KOPT-K1 (cell line): ENCODE data around the gene XG.
"Not testable (repeated sequence)": the region's sequence is repeated elsewhere in the genome, so short reads cannot be mapped to it uniquely, and the experiment has no call there.

ENCODE experiments used
- H3K27ac ChIP-seq: fragments of 200-600 bp; sonication (generic); 2 replicates; pipeline ENCODE4 v1.5.1; 2016; ENCODE audit warnings: antibody characterized with exemption, mild to moderate bottlenecking, low read depth, low read length; ENCODE audit not compliant: poor library complexity, severe bottlenecking
- H3K36me3 ChIP-seq: fragments of 200-600 bp; sonication (generic); 2 replicates; pipeline ENCODE4 v1.5.1; 2017; ENCODE audit warnings: antibody characterized with exemption, mild to moderate bottlenecking, low read length, moderate library complexity; ENCODE audit not compliant: insufficient read depth
- H3K9me3 ChIP-seq: fragments of 200-600 bp; sonication (generic); 2 replicates; pipeline ENCODE4 v1.5.1; 2017; ENCODE audit warnings: antibody characterized with exemption, low read length, mild to moderate bottlenecking; ENCODE audit not compliant: insufficient read depth, poor library complexity, severe bottlenecking

Gene XG

GRCh38 chrX:2804858-2805257, 53.0 kb downstream of the XG start:
- H3K36me3 ChIP-seq, H3K9me3 ChIP-seq, H3K27ac ChIP-seq: not testable (repeated sequence)

GRCh38 chrX:2811271-2811670, 59.4 kb downstream of the XG start:
- no peak overlapping the region for H3K27ac ChIP-seq
- no peaks in the 10 kb centered on the region for H3K9me3 ChIP-seq

GRCh38 chrX:2812161-2812907, 60.5 kb downstream of the XG start:
- peak overlapping the region; percentile 64 for H3K27ac ChIP-seq
- H3K36me3 ChIP-seq, H3K9me3 ChIP-seq: not testable (repeated sequence)

More at GRCh38 chrX:2811271-2811670, 59.4 kb downstream of the XG start:
- H3K36me3 ChIP-seq: no peaks in the 10 kb centered on the region

GRCh38 chrX:2817036-2817435, 65.2 kb downstream of the XG start:
- Histone ChIP-seq H3K9me3 (no peaks in the 10 kb centered on the region), H3K27ac (peak overlapping the region; percentile 20)

GRCh38 chrX:2819345-2820135, 67.7 kb downstream of the XG start:
- Histone ChIP-seq H3K36me3 (no peaks in the 10 kb centered on the region), H3K9me3 (no peaks in the 10 kb centered on the region), H3K27ac (peak overlapping the region; percentile 65)

More at GRCh38 chrX:2817036-2817435, 65.2 kb downstream of the XG start:
- H3K36me3 ChIP-seq: no peaks in the 10 kb centered on the region

GRCh38 chrX:2820136-2820771, 68.4 kb downstream of the XG start:
- Histone ChIP-seq H3K27ac (peak overlapping the region; percentile 65), H3K36me3 (no peaks in the 10 kb centered on the region), H3K9me3 (no peaks in the 10 kb centered on the region)

GRCh38 chrX:2823795-2824386, 72.1 kb downstream of the XG start:
- H3K9me3 ChIP-seq: no peaks in the 10 kb centered on the region
- no peak overlapping the region for H3K27ac ChIP-seq
- H3K36me3 ChIP-seq: no peaks in the 10 kb centered on the region

- H3K9me3 ChIP-seq: no peaks in the 10 kb centered on the region
- H3K27ac ChIP-seq: no peak overlapping the region
- H3K36me3 ChIP-seq: no peaks in the 10 kb centered on the region
Measured at GRCh38 chrX:2824886-2825285, 73.0 kb downstream of the XG start.

- Histone ChIP-seq H3K36me3 (no peaks in the 10 kb centered on the region), H3K27ac (no peak within 1 kb of the TSS)
Measured at GRCh38 chrX:2828344-2828958, 76.6 kb downstream of the XG start, which contains the start of gene GYG2. GYG2 (plus strand) TSS chrX:2828930; CDS start chrX:2830189, 1,259 bp downstream.

GRCh38 chrX:2828959-2829411, 77.1 kb downstream of the XG start:
- H3K9me3 ChIP-seq: no peaks in the 10 kb centered on the region
- no peaks in the 10 kb centered on the region for H3K36me3 ChIP-seq
- H3K27ac ChIP-seq: no peak overlapping the region

More at GRCh38 chrX:2828344-2828958, 76.6 kb downstream of the XG start, which contains the start of gene GYG2:
- no peaks in the 10 kb centered on the region for H3K9me3 ChIP-seq

GRCh38 chrX:2829469-2830246, 77.8 kb downstream of the XG start:
- H3K27ac ChIP-seq: no peak overlapping the region
- H3K36me3 ChIP-seq: no peaks in the 10 kb centered on the region
- H3K9me3 ChIP-seq: no peaks in the 10 kb centered on the region

GRCh38 chrX:2831471-2832228, 79.8 kb downstream of the XG start:
- H3K36me3 ChIP-seq: no peaks in the 10 kb centered on the region
- H3K27ac ChIP-seq: no peak overlapping the region

GRCh38 chrX:2837961-2838360, 86.1 kb downstream of the XG start:
- Histone ChIP-seq H3K27ac (no peak overlapping the region), H3K36me3 (no peaks in the 10 kb centered on the region), H3K9me3 (peaks cover 24% of the 10 kb centered on the region)

More at GRCh38 chrX:2831471-2832228, 79.8 kb downstream of the XG start:
- H3K9me3 ChIP-seq: peaks cover under 1% of the 10 kb centered on the region
